GM13977 (cell line): ENCODE measurements around the gene GSTA4.
"Not testable (repeated sequence)": the region's sequence is repeated elsewhere in the genome, so short reads cannot be mapped to it uniquely, and the experiment has no call there.

ENCODE experiments used
- DNase-seq: peaks from one replicate; pipeline ENCODE4 v3.0.0; 2012; ENCODE audit warnings: low spot score
- in situ Hi-C: fragments of 300-500 bp; cut with MboI; formaldehyde crosslinking; loops from one replicate; pipeline ENCODE4 v1.12.0; 2022; ENCODE audit warnings: low sequenced_read_pairs, low pct_unique_long_range_greater_than_20kb, mixed read lengths, inconsistent platforms; ENCODE audit not compliant: unreplicated experiment
- TF ChIP-seq, protein P1 (sequence below): IDR thresholded peaks from 2 replicates; pipeline ENCODE4 v1.5.1; 2012; ENCODE audit warnings: mild to moderate bottlenecking, control low read depth; ENCODE audit not compliant: insufficient read depth; ENCODE audit errors: extremely low read depth, missing control alignments

GSTA4 gene

DNA sequence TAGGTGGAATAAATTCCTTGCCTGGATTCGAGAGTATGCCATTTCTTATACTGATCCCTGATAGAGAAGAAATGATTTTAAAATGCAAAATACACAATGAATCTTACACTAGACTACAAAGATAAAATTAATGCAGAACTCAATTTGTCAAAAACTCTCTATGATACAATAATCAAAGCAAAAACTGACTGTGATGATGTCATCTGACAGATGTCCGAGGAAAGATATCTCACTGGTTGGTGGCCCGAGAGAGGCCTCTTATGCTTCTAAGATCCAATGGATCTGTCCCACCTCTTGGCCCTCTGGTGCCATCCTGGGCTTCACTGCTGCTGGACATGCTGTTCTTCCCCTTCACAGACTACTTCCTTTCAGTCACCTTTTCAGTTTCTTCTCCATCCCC is 14.4 kb upstream of the GSTA4 start:
- in situ Hi-C loops: no loop called here
- DNase-seq: no peak
- TF ChIP-seq, protein P1, sequence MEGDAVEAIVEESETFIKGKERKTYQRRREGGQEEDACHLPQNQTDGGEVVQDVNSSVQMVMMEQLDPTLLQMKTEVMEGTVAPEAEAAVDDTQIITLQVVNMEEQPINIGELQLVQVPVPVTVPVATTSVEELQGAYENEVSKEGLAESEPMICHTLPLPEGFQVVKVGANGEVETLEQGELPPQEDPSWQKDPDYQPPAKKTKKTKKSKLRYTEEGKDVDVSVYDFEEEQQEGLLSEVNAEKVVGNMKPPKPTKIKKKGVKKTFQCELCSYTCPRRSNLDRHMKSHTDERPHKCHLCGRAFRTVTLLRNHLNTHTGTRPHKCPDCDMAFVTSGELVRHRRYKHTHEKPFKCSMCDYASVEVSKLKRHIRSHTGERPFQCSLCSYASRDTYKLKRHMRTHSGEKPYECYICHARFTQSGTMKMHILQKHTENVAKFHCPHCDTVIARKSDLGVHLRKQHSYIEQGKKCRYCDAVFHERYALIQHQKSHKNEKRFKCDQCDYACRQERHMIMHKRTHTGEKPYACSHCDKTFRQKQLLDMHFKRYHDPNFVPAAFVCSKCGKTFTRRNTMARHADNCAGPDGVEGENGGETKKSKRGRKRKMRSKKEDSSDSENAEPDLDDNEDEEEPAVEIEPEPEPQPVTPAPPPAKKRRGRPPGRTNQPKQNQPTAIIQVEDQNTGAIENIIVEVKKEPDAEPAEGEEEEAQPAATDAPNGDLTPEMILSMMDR: no peak

DNA sequence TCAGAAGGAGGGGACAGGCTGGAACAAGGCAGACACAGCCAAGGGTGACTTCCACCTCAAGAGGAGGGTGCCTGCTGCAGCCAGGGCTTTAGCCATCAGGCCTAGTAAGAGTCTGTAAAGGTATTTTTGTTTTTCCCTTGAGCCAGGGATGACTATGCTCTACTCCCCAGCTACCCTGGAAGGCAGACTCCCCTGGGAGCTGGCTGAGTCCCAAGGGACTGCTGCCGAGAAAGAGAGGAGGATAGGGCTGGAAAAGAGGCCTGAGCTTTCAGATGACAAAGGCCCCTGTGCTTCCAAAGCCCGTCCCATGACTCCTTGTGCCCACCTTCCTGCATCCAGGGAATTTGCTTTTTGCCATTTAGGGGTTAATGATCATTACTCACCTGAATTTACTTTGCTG is 14.0 kb upstream of the GSTA4 start:
- DNase-seq: no peak
- TF ChIP-seq, protein P1: no peak
- in situ Hi-C loops: no loop called here

DNA sequence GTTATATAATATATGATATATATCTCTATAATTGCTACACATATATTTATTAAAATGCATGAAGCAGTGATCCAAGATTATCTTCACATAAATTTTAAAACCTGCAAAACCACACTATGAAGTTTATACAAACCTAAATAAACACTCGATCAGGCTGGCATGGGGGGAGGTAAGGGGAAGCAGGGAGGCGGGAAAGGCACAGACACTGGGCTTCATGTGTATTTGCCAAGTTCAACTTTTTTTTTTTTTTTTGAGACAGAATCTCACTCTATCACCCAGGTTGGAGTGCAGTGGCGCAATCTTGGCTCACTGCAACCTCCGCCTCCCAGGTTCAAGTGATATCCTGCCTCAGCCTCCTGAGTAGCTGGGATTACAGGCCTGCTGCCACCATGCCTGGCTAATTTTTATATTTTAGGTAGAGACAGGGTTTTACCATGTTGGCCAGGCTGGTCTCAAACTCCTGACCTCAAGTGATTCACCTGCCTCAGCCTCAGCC is 13.2 kb upstream of the GSTA4 start:
- DNase-seq, in situ Hi-C loops: not testable (repeated sequence)

DNA sequence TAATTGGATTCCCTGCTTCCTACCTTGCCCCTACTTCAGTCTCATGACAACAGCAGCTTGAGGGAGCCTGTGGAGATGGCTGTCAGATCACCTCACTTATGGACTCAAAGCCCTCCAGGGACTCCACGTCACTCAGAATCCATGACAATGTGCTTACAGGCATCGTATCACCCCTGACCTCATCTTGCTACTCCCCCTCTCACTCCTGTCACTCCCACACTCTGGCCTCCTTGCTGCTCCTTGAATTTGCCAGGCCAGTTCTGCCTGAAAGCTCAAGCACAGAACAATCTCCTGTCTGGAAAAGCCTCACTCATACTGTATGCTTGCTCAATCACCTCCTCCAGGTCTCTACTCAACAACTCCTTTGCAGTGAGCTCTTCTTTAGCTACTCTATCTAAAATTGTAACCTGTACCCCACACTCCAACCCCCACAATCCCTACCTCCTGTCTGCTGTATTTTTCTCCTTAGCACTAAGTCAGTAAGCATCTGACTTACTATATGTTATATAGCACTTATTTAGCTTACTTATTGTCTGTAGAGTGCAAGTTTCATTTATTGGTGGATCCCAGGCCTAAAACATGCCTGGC is 10.7 kb upstream of the GSTA4 start:
- TF ChIP-seq, protein P1: no peak
- DNase-seq: no peak
- in situ Hi-C loops: no loop called here

DNA sequence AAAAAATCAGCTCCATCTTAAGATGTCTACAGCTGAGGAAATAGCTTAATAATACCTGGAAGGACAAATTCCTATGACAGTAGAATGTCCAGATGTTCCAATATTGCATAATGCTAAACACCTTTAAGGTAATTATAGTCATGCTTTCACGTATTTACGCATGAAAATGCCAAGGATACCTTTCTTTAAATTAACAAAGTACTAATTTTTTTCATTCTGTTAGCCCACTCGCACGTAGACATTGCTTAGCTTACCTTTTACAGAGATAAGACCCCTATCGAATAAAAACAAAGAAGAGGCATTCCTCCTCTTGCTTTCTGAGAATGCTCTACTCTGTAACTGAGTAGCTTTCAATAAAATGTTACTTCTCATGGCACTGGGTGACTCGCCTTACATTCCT is 4.4 kb upstream of the GSTA4 start:
- DNase-seq: no peak
- TF ChIP-seq, protein P1: no peak
- in situ Hi-C loops: loop anchor here (10.0 kb wide), 1 partner anchor 55 kb away; no protein-coding TSS in a partner anchor

DNA sequence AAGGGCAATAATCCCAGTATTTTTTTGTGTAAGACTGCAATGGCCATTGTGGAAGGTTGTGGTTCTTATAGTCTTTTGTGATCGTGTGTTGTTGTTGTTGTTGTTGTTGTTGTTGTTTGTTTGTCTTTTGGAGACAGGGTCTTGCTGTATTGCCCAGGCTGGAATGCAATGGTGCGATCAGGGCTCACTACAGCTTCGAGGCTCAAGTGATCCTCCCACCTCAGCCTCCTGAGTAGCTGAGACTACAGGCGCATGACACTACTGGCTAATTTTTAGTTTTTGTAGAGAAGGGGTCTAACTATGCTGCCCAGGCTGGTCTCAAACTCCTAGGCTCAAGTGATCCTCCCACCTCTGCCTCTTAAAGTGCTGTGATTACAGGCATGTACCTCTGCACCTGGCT is 3.5 kb upstream of the GSTA4 start:
- TF ChIP-seq, protein P1: no peak
- in situ Hi-C loops: loop anchor here (10.0 kb wide), 1 partner anchor 56 kb away; no protein-coding TSS in a partner anchor
- no peak for DNase-seq

DNA sequence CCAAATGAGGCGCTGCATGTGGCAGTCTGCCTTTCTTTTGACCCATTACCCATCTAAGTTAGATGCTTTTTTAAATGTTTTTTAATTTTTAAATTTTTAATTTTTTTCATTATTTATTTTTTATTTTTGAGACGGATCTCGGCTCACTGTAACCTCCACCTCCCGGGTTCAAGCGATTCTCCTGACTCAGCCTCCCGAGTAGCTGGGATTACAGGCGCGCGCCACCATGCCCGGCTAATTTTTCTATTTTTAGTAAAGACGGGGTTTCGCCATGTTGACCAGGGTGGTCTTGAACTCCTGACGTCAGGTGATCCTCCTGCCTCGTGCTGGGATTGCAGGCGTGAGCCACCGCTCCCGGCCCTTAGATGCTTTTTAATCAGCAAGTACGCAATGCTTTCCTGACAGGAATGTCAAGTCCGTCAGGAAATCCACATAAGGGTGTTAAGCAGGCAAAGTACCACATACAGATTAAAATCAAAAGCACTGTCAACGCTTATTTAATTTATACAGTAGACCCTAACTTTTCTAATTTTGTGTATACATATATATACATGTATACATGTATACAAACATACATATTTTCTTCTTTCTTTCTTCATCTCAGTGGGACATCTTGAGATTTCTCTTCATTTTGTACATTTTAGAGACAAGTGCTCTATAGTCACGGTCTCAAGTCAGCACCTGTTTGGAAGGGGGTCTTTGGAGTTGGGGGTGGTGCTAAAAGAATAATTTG is 995 bp upstream of the GSTA4 start:
- no peak for DNase-seq
- in situ Hi-C loops: loop anchor here (10.0 kb wide), 1 partner anchor 59 kb away; no protein-coding TSS in a partner anchor

More for the DNA sequence above, 995 bp upstream of the GSTA4 start:
- TF ChIP-seq, protein P1: no peak
